ENCODE measurements around the gene EPHB1.
A peak's percentile ranks its signal among the peaks of the same experiment; 100 is the strongest.
"Not testable (repeated sequence)": the region's sequence is repeated elsewhere in the genome, so short reads cannot be mapped to it uniquely, and the experiment has no call there.

The EPHB1 gene

GRCh38 chr3:135012101-135012500 lies 217.0 kb downstream of the EPHB1 start:
- no peak for DNase-seq

GRCh38 chr3:135013206-135013605 lies 218.1 kb downstream of the EPHB1 start:
- no peak for DNase-seq

DNA sequence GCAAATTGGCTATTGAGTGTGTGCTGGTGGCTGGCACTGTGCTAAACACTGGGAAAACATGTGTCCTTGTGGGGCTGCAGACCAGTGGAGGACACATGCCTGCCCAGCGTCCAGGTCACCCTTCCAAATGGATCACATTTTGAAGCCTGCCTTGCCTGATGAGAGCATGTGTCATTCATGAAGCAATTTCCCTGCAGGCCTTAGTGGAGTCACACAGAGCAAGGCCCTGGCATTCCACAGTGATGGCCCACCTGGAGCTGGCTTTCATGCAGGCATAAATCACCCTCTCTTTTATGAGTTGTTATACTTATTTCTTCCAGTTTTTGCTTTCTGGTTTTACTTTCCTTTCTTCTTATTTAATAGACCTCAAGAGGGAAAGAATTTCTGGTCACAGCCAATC lies 219.5 kb downstream of the EPHB1 start:
- DNase-seq: peak; percentile 32

DNA sequence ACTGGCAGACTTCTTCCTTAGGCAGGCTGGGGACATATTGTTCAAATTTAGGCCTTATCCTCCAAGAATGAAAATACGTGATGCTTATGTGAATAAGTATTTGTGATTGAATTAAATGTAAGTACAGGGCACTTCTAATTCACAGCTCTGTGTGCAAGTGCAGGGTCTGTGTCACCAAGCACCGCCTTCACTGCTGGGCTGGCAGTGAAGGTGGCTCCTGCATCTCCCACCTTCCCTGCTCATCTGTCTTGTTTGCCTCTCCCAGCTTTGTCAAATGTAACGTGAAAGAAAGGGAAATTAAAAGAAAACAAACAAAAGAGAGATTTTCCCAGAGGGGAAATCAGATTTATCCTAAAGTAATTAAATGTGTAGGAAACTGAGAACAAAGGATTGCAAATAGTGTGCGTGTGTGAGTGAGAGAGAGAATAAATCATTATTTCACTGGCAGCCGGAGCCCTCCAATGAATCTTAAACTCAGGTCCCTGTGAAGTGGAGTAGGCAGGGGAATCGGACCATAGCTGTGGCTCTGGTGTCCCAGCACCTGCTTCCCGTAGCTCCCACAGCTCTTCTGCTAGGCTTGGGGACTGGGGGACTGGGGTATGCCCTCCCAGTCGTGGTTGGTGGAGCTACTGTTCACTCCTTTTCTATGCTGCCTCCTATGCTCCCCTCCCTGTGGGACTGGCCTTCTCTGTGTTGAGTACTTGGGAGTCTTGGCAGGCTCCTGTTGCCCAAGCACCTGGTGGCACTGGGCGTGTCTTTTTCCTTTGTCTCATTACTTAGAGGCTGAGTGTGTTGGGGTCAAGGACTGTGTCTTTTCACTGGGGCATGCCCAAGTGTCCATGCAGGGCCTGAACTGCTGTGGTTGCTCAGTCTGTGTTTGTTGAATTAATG lies 222.2 kb downstream of the EPHB1 start:
- peak; percentile 67 for DNase-seq

DNA sequence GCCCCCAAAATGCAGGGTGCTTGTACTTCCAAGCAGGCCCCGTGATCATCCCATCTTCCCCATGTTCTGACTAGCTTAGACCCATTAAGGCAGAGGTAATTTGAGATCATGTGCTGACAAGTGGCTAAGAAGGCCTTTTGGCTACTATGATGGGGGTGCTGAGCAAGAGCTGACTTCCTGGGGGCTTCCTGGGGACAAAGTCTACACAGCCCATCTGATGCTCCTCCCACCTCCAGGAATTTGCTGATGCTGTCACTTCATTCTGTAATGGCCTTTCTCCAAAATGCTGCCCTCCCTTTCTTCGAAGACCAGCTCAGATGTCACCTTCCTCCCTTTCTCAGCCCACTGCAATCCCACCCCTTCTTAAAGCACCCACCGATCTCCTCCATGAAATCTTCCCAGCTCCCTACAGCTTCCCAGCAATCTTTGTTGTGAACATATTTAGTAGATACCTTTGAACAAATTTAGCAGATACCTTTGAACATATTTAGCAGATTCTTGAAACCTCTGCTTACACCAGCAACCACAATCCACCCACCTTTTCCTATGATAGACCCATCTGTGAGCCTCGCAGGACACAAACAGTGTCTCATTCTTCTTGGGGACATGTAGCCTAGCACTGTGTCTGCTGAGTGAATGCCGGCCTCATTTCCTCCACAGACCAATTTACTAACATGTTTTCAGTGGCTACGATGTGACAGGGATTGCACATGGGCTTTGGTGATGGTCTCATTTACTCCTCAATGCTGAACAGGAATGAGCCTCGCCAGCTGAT lies 223.3 kb downstream of the EPHB1 start:
- no peak for DNase-seq

GRCh38 chr3:135020181-135020580 lies 225.1 kb downstream of the EPHB1 start:
- DNase-seq: no peak

DNA sequence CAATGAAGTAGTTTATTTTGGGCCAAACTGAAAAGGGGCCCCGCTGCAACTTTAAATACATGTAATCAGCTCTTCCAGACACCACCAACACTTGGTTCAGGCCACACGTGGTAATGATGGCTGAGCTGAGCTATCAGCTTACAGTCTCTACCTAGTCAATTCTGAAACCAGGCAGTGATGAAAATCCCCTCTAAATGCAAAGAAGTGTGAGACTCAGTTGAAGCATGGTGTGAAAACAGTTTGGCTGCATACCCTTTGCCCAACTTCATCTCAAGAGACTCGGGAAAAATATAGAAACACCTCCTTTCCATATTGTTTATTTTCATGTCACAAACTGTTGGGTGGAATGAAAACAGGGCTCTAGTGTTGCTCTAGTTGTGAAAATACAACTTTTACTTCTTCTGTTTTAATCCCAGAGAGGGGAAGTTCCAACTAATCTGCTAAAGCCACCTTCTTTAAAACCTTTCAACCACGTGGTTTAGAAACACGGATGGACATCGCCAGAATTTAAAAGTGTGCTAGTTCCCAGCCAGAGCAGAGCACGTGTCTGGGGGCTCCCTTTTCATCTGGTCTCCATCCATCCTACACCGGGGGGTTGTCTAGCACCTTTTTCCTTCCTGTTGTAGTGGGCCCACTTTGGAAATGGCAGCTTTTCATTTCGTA lies 229.1 kb downstream of the EPHB1 start:
- DNase-seq: peak; percentile 24

DNA sequence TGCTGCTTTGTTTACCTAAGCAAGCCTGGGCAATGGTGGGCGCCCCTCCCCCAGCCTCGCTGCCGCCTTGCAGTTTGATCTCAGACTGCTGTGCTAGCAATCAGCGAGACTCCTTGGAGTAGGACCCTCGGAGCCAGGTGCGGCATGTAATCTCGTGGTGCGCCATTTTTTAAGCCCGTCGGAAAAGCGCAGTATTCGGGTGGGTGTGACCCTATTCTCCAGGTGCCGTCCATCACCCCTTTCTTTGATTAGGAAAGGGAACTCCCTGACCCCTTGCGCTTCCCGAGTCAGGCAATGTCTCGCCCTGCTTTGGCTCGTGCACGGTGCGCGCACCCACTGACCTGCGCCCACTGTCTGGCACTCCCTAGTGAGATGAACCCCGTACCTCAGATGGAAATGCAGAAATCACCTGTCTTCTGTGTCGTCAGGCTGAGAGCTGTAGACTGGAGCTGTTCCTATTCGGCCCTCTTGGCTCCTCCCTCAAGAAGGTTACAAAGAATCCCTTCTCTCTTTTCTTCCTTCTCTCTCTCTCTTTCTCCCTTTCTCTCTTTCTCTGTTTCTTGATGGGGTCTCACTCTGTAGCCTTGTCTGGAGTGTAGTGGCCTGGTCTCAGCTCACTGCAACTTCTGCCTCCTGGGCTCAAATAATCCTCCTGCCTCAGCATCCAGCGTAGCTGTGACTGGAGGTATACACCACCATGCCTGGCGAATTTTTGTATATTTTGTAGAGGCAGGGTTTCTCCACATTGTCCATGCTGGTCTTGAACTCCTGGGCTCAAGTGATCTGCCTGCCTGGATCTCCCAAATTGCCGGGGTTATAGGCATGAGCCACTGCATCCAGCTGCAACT lies 235.9 kb downstream of the EPHB1 start:
- DNase-seq: peak; percentile 48

- no peak for DNase-seq
Measured at GRCh38 chr3:135033737-135034136, 238.7 kb downstream of the EPHB1 start.

DNA sequence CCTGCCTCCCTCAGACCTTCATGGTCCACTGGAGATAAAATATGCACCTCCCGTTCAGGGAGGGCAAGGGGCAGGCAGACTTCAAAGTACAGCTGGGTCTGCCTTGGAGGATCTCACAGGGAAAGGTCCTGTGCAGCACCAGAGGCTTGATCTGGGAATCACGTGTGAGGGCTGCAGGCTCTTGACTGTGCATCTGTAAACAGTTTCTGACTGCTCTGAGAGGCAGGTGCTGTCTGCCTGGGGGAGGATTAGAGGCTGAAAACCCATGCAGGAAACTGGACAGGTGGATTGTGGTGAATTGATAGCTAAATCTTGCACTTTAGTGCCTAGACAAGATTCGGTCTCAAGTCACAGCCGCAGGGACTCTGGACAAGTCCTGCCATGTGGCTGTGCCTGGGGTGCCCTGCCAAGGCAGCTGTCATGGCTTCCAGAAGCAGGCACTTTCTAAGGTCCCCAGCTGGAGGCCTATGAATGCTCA lies 239.3 kb downstream of the EPHB1 start:
- peak; percentile 60 for DNase-seq

- no peak for DNase-seq
Measured at GRCh38 chr3:135034891-135035440, 239.9 kb downstream of the EPHB1 start.

DNA sequence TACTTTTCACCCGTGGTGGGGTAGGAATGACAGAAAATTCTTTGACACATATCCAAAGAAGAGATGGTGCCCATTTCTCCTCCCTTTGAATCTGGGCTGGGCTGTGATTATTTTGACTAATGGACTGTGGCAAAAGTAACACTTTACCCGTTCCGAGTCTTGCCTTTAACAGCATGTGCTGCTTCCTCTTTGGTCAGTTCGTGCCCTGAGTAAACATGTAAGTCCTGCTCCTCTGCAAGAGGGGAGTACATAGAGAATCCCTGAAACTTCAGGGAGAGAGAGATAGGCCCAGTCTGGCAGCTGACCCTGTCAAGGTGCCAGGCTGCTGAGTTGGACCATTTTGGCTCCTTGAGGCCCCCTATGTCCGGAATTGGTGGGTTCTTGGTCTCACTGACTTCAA lies 243.1 kb downstream of the EPHB1 start:
- DNase-seq: no peak

GRCh38 chr3:135039536-135039935 lies 244.5 kb downstream of the EPHB1 start:
- not testable (repeated sequence) for DNase-seq

- no peak for DNase-seq
Measured at GRCh38 chr3:135040321-135041240, 245.5 kb downstream of the EPHB1 start.

DNA sequence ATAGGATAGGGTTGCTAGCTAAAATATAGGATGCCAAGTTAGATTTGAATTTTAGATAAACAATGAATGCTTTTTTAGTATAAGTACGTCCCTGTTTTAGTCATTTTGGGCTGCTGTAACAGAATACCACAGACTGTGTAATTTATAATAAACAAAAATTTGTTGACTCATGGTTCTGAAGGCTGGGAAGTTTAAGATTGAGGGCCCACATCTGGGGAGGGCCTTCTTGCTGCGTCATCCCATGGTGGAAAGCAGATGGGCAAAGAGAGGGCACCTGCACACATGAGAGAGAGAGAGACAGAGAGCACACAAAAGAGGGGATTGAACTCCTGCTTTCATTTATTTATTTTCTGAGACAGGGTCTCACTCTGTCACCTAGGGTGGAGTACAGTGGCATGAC lies 246.5 kb downstream of the EPHB1 start:
- no peak for DNase-seq

GRCh38 chr3:135047061-135047460 lies 252.0 kb downstream of the EPHB1 start:
- no peak for DNase-seq

DNA sequence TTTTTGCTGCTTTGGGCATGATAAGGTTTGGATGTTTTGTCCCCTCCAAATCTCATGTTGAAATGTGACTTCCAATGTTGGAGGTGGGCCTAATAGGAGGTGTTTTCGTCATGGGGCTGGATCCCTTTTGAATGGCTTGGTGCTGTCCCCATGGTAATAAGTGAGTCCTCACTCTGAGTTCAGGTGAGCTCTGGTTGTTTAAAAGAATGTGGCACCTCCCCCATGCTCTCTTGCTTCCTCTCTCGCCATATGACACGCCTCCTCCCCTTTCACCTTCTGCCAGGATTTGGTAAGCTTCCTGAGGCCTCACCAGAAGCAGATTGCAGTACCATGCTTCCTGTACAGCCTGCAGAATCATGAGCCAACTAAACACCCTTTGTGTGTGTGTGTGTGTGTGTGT lies 255.5 kb downstream of the EPHB1 start:
- DNase-seq: no peak

- DNase-seq: no peak
Measured at GRCh38 chr3:135051409-135051973, 256.4 kb downstream of the EPHB1 start.

GRCh38 chr3:135055449-135055848 lies 260.4 kb downstream of the EPHB1 start:
- no peak for DNase-seq

GRCh38 chr3:135056084-135056730 lies 261.1 kb downstream of the EPHB1 start:
- DNase-seq: peak; percentile 3
